H9 (cell line): ENCODE results near the gene CDH4. TPM values are rescaled to one million over a fixed set of nuclear protein-coding genes. Genes with fewer than 3 reads are reported as not detected.

Experiments used
- DNase-seq: peaks from one replicate; pipeline ENCODE4 v3.0.0-alpha.2; 2017
- H2AFZ ChIP-seq: one replicate; pipeline ENCODE4 v1.6.1; 2013; ENCODE audit warnings: mild to moderate bottlenecking, low read length, control low read depth, moderate library complexity
- H2AK5ac ChIP-seq: 2 replicates; pipeline ENCODE4 v1.6.1; 2013; ENCODE audit warnings: low read length, control low read depth, mixed read lengths; ENCODE audit not compliant: insufficient read length
- H2BK120ac ChIP-seq: one replicate; pipeline ENCODE4 v1.6.1; 2013; ENCODE audit warnings: low read depth, mild to moderate bottlenecking, low read length, control low read depth, inconsistent platforms; ENCODE audit not compliant: poor library complexity, severe bottlenecking
- H2BK12ac ChIP-seq: 2 replicates; pipeline ENCODE4 v1.6.1; 2013; ENCODE audit warnings: low read length, control low read depth, mixed read lengths, low read depth; ENCODE audit not compliant: insufficient read length
- H2BK15ac ChIP-seq: 2 replicates; pipeline ENCODE4 v1.6.1; 2013; ENCODE audit warnings: low read depth, low read length, control low read depth
- H2BK20ac ChIP-seq: one replicate; pipeline ENCODE4 v1.6.1; 2013; ENCODE audit warnings: low read depth, mild to moderate bottlenecking, low read length, control low read depth, inconsistent platforms; ENCODE audit not compliant: poor library complexity, severe bottlenecking
- H2BK5ac ChIP-seq: 2 replicates; pipeline ENCODE4 v1.6.1; 2013; ENCODE audit warnings: low read length, control low read depth, mixed read lengths; ENCODE audit not compliant: insufficient read length
- H3K14ac ChIP-seq: 2 replicates; pipeline ENCODE4 v1.6.1; 2013; ENCODE audit warnings: low read length, control low read depth; ENCODE audit not compliant: insufficient read depth
- H3K18ac ChIP-seq: 2 replicates; pipeline ENCODE4 v1.6.1; 2013; ENCODE audit warnings: low read depth, mild to moderate bottlenecking, mixed read lengths, low read length, control low read depth; ENCODE audit not compliant: insufficient read length
- H3K23ac ChIP-seq: 2 replicates; pipeline ENCODE4 v1.6.1; 2013; ENCODE audit warnings: low read length, control low read depth, mixed read lengths, low read depth; ENCODE audit not compliant: insufficient read length
- H3K23me2 ChIP-seq: 2 replicates; pipeline ENCODE4 v1.6.1; 2013; ENCODE audit warnings: low read depth, mild to moderate bottlenecking, mixed read lengths, low read length, control low read depth; ENCODE audit not compliant: insufficient read length, poor library complexity, severe bottlenecking
- H3K27ac ChIP-seq: 2 replicates; pipeline ENCODE4 v1.5.1; 2013; ENCODE audit warnings: low read length, control low read depth, mixed read lengths, low read depth; ENCODE audit not compliant: insufficient read length
- H3K27me3 ChIP-seq: 2 replicates; pipeline ENCODE4 v1.6.1; 2013; ENCODE audit warnings: low read length, control low read depth, inconsistent platforms; ENCODE audit not compliant: insufficient read depth
- H3K4ac ChIP-seq: 2 replicates; pipeline ENCODE4 v1.6.1; 2013; ENCODE audit warnings: low read depth, mild to moderate bottlenecking, control low read depth, inconsistent platforms, low read length, moderate library complexity
- H3K4me1 ChIP-seq: 2 replicates; pipeline ENCODE4 v1.6.1; 2013; ENCODE audit warnings: low read length, control low read depth, inconsistent platforms; ENCODE audit not compliant: insufficient read depth
- H3K4me2 ChIP-seq: 2 replicates; pipeline ENCODE4 v1.6.1; 2013; ENCODE audit warnings: low read length, control low read depth, mixed read lengths; ENCODE audit not compliant: insufficient read length, insufficient read depth
- H3K56ac ChIP-seq: 2 replicates; pipeline ENCODE4 v1.6.1; 2013; ENCODE audit warnings: low read depth, mild to moderate bottlenecking, mixed read lengths, low read length, control low read depth; ENCODE audit not compliant: insufficient read length
- H3K79me1 ChIP-seq: 2 replicates; pipeline ENCODE4 v1.6.1; 2013; ENCODE audit warnings: low read depth, mild to moderate bottlenecking, moderate library complexity, low read length, control low read depth, inconsistent platforms; ENCODE audit not compliant: insufficient read depth, poor library complexity, severe bottlenecking
- H3K79me2 ChIP-seq: 2 replicates; pipeline ENCODE4 v1.6.1; 2013; ENCODE audit warnings: low read length, control low read depth, inconsistent platforms; ENCODE audit not compliant: insufficient read depth
- H3K9ac ChIP-seq: 2 replicates; pipeline ENCODE4 v1.6.1; 2013; ENCODE audit warnings: low read length, control low read depth, mixed read lengths; ENCODE audit not compliant: insufficient read length; ENCODE audit errors: extremely low read depth
- H3K9me3 ChIP-seq: one replicate; pipeline ENCODE4 v1.6.1; 2013; ENCODE audit warnings: low read depth, low read length, inconsistent platforms; ENCODE audit not compliant: control insufficient read depth
- H3T11ph ChIP-seq: one replicate; pipeline ENCODE4 v1.6.1; 2013; ENCODE audit warnings: mild to moderate bottlenecking, low read length, control low read depth, inconsistent platforms
- H4K20me1 ChIP-seq: one replicate; pipeline ENCODE4 v1.6.1; 2013; ENCODE audit not compliant: control insufficient read depth, insufficient read length, insufficient read depth
- H4K5ac ChIP-seq: 2 replicates; pipeline ENCODE4 v1.6.1; 2013; ENCODE audit warnings: low read depth, mild to moderate bottlenecking, mixed read lengths, low read length, control low read depth; ENCODE audit not compliant: insufficient read length
- H4K8ac ChIP-seq: replicated peaks from 2 replicates; pipeline ENCODE4 v1.6.1; 2013; ENCODE audit warnings: low read length, control low read depth, mixed read lengths, low read depth; ENCODE audit not compliant: insufficient read length
- H4K91ac ChIP-seq: 2 replicates; pipeline ENCODE4 v1.6.1; 2013; ENCODE audit warnings: low read depth, mild to moderate bottlenecking, moderate library complexity, mixed read lengths, low read length, control low read depth; ENCODE audit not compliant: insufficient read length
- H3K27ac Mint-ChIP-seq, 3 experiments: 2 replicates in 2 of 3; 3 replicates in 1 of 3; pipeline ENCODE4 v1.8.0; 2020 to 2021; ENCODE audit warnings: mixed read lengths in 3 of 3, mild to moderate bottlenecking in 1 of 3, moderate library complexity in 1 of 3
- H3K27me3 Mint-ChIP-seq: 2 replicates; pipeline ENCODE4 v1.8.0; 2021; ENCODE audit warnings: low read depth, mild to moderate bottlenecking, moderate library complexity, mixed read lengths
- H3K36me3 Mint-ChIP-seq, 3 experiments: 2 replicates in 2 of 3; 3 replicates in 1 of 3; pipeline ENCODE4 v1.8.0; 2020 to 2021; ENCODE audit warnings: low read depth in 3 of 3, mixed read lengths in 3 of 3; ENCODE audit not compliant: insufficient read depth in 1 of 3
- H3K4me1 Mint-ChIP-seq, 2 experiments: 2 replicates each; pipeline ENCODE4 v1.8.0; 2020; ENCODE audit warnings: mixed read lengths in 2 of 2
- H3K4me3 Mint-ChIP-seq, 2 experiments: 2 replicates in 1 of 2; 3 replicates in 1 of 2; pipeline ENCODE4 v1.8.0; 2020 to 2021; ENCODE audit warnings: mild to moderate bottlenecking in 2 of 2, mixed read lengths in 2 of 2, moderate library complexity in 1 of 2
- H3K9me3 Mint-ChIP-seq, 2 experiments: 2 replicates in 1 of 2; 3 replicates in 1 of 2; pipeline ENCODE4 v1.8.0; 2020; ENCODE audit warnings: mild to moderate bottlenecking in 2 of 2, mixed read lengths in 2 of 2, moderate library complexity in 1 of 2
- CTCF ChIP-seq: fragments of 200-600 bp; sonication (generic); conservative IDR thresholded peaks from 3 replicates; pipeline ENCODE4 v1.8.0; 2021; ENCODE audit warnings: antibody characterized with exemption, mild to moderate bottlenecking
- WGBS: extraction: QIAGEN DNeasy Blood & Tissue Kit; methylation state at CpG from one replicate; pipeline ENCODE4 v1.1.7; 2013; ENCODE audit warnings: missing lambda C conversion rate, low lambda C conversion rate, mixed read lengths; ENCODE audit not compliant: insufficient read length; ENCODE audit errors: extremely low coverage; 5-methylcytosine and 5-hydroxymethylcytosine counted together
- total RNA-seq: library from RNA; stranded (reverse); gene quantifications from 2 replicates; pipeline ENCODE4 v1.2.1, GENCODE V29; 2021

CDH4 gene
- total RNA-seq, 1 experiment from 2014 or later = 3.0 TPM

- no peak overlapping the region; the same call in 1 of the 2 replicates for H3K14ac ChIP-seq
- no peak overlapping the region for H4K5ac ChIP-seq
- peaks cover 7% of the 10 kb centered on the region; the same call in 1 of the 2 replicates for H3K27me3 ChIP-seq
- no peak overlapping the region for H3K9ac ChIP-seq
- H3K27ac ChIP-seq = no peak overlapping the region
- H3K56ac ChIP-seq = no peak overlapping the region
- no CpG with 5 or more reads among the region's 14 CpGs for WGBS
- Mint-ChIP-seq H3K4me3 (no peak overlapping the region; a peak in 1 of 5 replicates), H3K4me1 (peaks cover 51 to 55% of the 10 kb centered on the region in 2 experiments), H3K36me3 (peaks cover 0 to 4% (median 4%) of the 10 kb centered on the region in 3 experiments; a peak in 2 of 7 replicates), H3K27ac (no peak overlapping the region), H3K27me3 (peaks cover 70% of the 10 kb centered on the region), H3K9me3 (peaks cover 2 to 3% of the 10 kb centered on the region in 2 experiments; a peak in 2 of 5 replicates)
- peak; percentile 59 for TF ChIP-seq CTCF
- H3K4me1 ChIP-seq = peaks cover 4% of the 10 kb centered on the region; the same call in 1 of the 2 replicates
- H2BK5ac ChIP-seq = no peak overlapping the region
- no peak overlapping the region for H3T11ph ChIP-seq
- no peak overlapping the region for H3K4me2 ChIP-seq
- H2BK20ac ChIP-seq = no peak overlapping the region
- H4K91ac ChIP-seq = no peak overlapping the region
- H3K4ac ChIP-seq = no peak overlapping the region
- DNase-seq = no peak
- no peak overlapping the region for H2AK5ac ChIP-seq
- no peak overlapping the region for H2BK12ac ChIP-seq
- H3K9me3 ChIP-seq = no peaks in the 10 kb centered on the region
- no peak overlapping the region for H4K8ac ChIP-seq
- no peak overlapping the region for H2BK120ac ChIP-seq
- no peak overlapping the region for H3K23ac ChIP-seq
- H2BK15ac ChIP-seq = no peak overlapping the region
- H2AFZ ChIP-seq = no peak overlapping the region
- no peaks in the 10 kb centered on the region for H3K79me1 ChIP-seq
- no peaks in the 10 kb centered on the region for H3K79me2 ChIP-seq
- peaks cover 3% of the 10 kb centered on the region for H3K23me2 ChIP-seq
- no peak overlapping the region for H3K18ac ChIP-seq
- H4K20me1 ChIP-seq = no peaks in the 10 kb centered on the region
These were observed 98.6 kb downstream of the CDH4 start for GRCh38 chr20:61350500-61351250.
